Globus pallidus (tissue), 1 donor: ENCODE results near the gene NT5C3A.
A peak's percentile ranks its signal among the peaks of the same experiment; 100 is the strongest.
"Not testable (repeated sequence)": the region's sequence is repeated elsewhere in the genome, so short reads cannot be mapped to it uniquely, and the experiment has no call there.

Source experiments
- DNase-seq: peaks from one replicate; pipeline ENCODE4 v3.0.0-alpha.2; 2015; ENCODE audit warnings: low spot score

The NT5C3A gene

DNA sequence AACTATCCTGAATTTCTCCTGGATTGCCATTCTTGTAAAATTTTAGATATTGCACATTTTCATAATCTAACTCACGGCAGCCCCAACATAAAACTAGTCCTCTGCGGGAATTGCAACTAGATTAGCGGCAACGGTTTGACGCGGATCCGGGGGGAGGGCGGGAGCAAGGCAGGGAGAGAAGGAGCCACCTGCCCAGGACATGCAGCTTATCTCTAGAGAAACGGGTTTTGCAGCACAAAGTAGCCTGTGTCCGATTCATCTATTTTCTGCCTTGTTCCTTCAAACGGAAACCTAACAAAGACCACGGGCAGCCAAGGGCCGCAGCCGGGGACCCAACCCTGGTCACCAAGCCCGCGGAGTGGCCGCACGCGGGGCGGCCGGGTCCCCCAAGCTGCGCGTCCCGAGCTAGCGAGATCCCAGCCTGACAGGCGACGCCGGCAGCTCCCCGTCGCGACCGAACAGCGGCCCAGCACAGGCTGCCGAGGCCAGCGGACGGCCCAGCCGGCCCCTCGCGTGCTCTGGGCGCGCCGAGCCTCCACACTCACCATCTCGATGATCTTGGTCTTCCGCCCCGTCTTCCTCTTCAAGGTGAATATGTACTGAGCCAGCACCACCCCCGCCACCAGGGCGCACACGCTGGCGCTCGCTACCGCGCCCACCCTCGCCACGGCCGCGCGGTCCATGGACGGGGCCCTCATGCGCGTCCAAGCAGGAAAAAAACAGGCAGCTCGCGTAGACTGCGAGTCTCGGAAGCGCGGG lies at the start of gene NT5C3A:
Gene NT5C3A (minus strand): TSS at position 754 of the 759 bp plus-strand sequence. CDS start 71 bp downstream, at position 683.
- DNase-seq, result peak; percentile 19

GRCh38 chr7:33111614-33112013 lies 49.0 kb upstream of the NT5C3A start:
- DNase-seq, result no peak

DNA sequence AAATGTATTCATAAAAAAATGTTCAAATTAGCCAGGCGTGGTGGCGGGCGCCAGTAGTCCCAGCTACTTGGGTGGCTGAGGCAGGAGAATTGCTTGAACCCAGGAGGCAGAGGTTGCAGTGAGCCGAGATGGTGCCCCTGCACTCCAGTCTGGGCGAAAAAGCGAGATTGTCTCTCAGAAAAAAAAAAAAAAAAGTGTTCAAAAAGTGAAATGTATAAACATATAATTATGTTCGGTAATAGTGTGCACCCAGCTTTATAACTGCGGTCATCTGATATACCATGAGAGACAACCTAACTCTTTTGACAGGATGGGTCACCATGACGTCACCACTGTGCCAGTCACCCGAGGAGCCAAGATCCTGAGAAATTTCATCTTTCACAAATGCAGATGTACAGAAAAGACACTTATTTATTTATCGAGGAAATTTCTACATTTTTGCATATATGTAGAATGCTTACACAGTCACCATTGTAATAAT lies 47.2 kb upstream of the NT5C3A start:
- DNase-seq, result peak; percentile 47

- DNase-seq, result peak; percentile 62
These were observed 46.6 kb upstream of the NT5C3A start, which contains the start of gene RP9 for GRCh38 chr7:33109005-33109757. Gene RP9 (minus strand): TSS chr7:33109404. CDS start chr7:33109372, 32 bp downstream.

DNA sequence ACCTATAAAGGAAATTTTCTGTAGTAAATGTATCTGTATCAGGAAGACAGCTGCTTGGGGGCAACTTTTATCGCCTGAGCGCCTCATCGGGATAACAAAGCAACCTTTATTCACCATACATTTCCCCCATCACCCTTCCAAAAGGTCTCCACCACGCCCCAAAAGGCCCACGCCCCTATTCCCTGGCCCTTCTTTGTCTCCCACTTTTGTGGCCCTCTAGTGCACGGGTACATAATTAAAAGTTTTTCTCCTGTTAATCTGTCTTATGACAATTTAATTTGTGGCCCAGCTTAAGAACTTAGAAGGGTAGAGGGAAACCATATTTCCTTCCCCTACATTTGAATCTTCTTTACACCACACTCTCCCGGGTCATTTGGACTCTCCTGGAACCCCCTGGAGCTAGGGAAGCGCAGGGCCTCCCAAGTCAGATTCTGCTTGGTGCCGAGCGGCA lies 46.0 kb upstream of the NT5C3A start:
- DNase-seq, result no peak

GRCh38 chr7:33107136-33108066 lies 44.8 kb upstream of the NT5C3A start:
- DNase-seq, result peak; percentile 38

- DNase-seq, result no peak
These were observed 39.3 kb upstream of the NT5C3A start for GRCh38 chr7:33101906-33102305.

DNA sequence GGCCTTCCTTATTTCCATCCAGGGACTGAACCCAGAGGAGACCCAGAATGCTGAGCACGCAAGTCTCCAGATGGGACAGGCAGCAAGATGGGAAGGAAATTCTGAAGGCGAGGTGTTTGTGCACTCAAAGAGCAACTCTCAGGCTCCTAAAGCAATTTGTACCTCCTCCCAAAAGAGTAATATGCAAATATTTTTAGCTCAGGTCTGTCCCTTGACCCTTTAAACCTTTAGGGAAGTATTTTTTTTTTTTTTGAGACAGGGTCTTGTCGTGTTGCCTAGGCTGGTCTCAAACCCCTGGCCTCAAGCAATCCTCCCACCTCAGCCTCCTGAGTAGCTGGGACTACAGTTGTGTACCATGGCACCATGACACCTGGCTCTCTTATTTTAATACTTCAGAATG lies 38.2 kb upstream of the NT5C3A start:
- DNase-seq, result no peak

DNA sequence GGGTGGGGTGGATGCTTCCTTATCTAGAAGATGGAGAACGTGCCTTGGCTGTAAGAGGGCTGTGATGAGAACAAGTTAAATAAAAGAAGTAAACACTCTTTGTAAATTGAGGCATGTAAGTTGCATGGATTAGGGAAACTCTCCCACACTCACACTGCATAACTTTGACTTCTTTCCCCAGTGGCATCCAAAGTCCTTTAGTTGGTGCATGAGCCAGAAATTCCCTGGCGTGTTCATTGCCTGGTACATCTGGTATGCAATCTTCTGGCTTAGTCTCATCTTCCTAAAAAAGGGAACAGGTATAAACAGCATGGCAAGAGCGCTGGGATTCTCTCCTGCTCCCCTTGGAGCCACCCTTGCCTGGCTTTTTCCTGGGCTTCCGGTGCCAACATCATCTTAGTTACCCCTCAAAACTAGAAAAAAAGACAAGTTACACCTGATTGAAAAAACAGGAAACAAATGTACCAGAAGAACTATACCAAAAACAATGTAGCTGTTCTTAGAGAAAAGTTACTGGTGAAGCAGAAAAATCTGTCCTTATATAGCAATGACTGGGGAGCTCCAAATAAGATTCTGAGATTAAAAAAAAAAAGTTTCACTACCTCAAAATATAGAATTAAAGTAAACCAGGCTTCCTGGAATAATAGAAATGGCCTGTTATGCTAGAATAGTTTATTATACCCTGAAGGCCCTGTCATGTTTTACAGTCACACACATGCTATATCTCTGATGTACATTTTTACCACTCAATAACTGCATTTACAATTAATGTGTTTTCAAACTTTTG lies 36.8 kb upstream of the NT5C3A start:
- no peak for DNase-seq

- DNase-seq, result not testable (repeated sequence)
These were observed 32.2 kb upstream of the NT5C3A start for GRCh38 chr7:33094745-33095275.

- DNase-seq, result no peak
These were observed 30.7 kb upstream of the NT5C3A start for GRCh38 chr7:33093266-33093665.

GRCh38 chr7:33091641-33092191 lies 29.1 kb upstream of the NT5C3A start:
- DNase-seq, result no peak

DNA sequence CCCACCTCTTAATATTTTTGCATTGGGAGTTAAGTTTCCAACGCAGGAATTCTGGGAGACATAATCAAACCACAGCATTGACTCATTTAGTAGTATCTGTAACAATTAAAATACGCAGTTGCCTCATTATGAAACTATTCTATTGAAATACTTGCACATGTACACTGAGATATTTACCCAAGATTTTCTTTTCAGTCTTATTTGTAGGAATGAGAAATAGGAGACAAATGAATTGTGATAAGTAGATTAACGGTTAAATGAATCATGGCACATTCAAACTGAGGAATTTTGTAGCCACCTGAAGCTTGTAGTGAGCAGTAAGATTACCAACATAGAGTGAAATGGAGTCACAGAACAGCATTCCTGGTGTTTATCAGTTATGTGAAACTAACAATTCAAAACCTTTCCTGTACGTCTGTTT lies 28.5 kb upstream of the NT5C3A start:
- no peak for DNase-seq

- no peak for DNase-seq
These were observed 26.6 kb upstream of the NT5C3A start for GRCh38 chr7:33089142-33089541.

DNA sequence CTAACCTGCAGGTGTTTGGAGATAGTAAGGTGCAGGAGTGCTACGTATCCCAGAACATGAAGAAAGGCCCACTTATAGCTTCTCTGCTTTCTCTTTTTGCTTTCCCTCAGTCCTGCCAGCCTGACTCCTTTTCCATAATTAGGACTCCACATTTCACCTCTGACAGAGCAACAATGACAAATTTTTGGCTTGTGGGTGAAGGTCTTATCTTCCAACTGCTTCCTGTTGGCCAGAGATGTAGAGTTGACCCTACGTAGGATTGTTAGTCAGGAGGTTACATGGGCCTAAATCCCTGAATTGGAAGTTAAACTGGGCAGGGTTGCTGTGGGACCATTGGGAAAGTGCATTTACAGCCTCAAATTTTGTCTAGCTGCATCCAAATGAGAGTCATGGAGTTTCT lies 25.3 kb upstream of the NT5C3A start:
- no peak for DNase-seq

DNA sequence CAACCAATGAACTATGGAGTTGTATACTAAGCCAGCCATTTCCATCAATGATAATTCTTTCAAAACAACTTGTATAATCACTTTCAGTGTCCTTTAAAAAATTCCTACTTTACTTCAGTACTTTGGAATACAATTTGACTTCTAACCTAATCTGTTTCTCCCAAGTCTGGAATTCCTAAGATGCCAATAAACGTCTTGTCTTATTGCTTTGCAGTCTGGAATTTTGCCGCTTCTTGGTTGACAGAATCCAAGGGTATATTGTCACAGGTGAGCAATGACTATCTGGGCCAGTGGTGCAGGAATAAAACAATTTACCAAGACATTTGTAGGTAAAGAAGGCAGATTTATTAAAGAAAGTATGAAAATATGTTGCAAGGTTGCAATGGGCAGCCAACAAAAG lies 24.8 kb upstream of the NT5C3A start:
- DNase-seq, result no peak

DNA sequence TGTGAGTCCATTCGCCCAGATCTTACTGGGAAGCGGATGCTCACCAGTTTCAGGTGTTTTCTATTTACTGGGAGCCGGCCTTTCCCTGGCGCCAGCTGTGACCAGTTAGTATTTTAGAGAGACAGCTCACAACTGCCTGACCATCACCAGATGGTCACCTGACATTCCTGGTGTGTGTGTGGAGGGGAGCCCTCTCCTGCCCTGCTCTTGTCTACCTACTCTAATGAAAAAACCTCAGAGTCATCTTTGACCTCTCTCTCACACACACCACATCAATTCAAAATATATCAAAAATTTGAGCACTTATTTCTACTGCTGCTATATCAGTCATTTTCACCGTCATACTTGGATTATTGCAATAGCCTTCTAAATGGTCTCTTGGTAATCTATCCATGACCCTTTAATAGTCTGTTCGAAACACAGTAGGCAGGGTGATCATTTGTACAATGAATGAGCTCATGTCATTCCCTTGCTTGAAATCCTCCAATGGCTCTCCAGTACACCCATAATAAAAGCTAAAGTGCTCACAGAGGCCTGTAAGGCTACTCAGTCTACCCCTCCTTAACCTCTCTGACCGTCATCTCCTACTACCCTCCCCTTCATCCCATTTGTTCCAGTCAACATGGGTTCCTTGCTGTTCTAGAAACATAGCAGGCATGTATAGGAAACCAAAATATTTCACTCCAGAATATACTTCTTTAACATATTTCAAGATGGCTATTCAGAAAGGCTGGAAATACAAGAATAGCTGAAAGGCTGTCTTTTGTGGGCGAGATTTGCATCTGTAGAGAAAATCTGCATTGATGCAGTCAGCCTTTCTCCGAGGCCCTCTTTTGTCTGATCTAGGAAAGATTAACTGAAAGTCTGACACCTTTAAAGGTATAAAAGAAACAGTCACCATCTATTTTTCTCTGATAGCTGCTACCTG lies 17.5 kb upstream of the NT5C3A start:
- no peak for DNase-seq

GRCh38 chr7:33079096-33079495 lies 16.5 kb upstream of the NT5C3A start:
- no peak for DNase-seq

DNA sequence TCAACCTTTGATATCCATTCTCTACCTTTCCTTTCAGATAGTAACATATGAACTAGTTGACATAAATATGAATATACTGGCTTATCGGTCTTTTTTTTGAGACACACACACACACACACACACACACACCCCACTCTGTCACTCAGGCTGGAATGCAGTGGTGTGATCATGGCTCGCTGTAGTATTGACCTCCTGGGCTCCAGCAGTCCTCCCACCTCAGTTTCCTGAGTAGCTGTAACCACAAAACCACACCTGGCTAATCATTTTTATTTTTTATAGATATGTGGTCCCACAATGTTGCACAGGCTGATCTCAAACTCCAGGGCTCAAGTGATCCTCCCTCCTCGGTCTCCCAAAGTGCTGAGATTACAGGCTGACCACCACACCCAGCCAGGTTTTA lies 14.2 kb upstream of the NT5C3A start:
- DNase-seq, result no peak
